ENCODE data around the gene SH3TC1. TPM values are rescaled to one million over a fixed set of nuclear protein-coding genes. Genes with fewer than 3 reads are reported as not detected.

SH3TC1 gene
- total RNA-seq, 4 donors from 2014 or later: 13.7 to 18.7 (median 15.2) TPM

GRCh38 chr4:8152090-8152864 is 46.8 kb upstream of the SH3TC1 start:
- DNase-seq (ENCODE audit: extremely low spot score): no peak
- WGBS: 79% methylated on average over 20 of the region's 39 CpGs

GRCh38 chr4:8152865-8153257 is 46.2 kb upstream of the SH3TC1 start:
- no peak overlapping the region for H3K4me3 ChIP-seq
- peaks cover 9 to 13% (median 9%) of the 10 kb centered on the region in 4 donors for H3K4me1 ChIP-seq
- 70% methylated on average over 5 of the region's 6 CpGs for WGBS
- TF ChIP-seq EP300 (IDR thresholded peaks at IDR 0.05) (no peak), POLR2AphosphoS5 (IDR thresholded peaks at IDR 0.05) (no peak), POLR2A (IDR thresholded peaks at IDR 0.05; ENCODE audit: low read depth) (no peak), CTCF (IDR thresholded peaks at IDR 0.05) (no peak)
- no peak overlapping the region for H3K27ac ChIP-seq (replicated peaks in 1 of 4)
- DNase-seq (ENCODE audit: extremely low spot score): no peak
- H3K36me3 ChIP-seq: no peaks in the 10 kb centered on the region
- no peaks in the 10 kb centered on the region for H3K9me3 ChIP-seq
- intact Hi-C loops (cut with DNase I): no loop called here
- peaks cover 0 to 5% (median 3%) of the 10 kb centered on the region in 4 donors for H3K27me3 ChIP-seq

More at GRCh38 chr4:8152090-8152864, 46.8 kb upstream of the SH3TC1 start:
- no peak overlapping the region for H3K27ac ChIP-seq (replicated peaks in 1 of 4)
- peaks cover 0 to under 1% (median 0%) of the 10 kb centered on the region in 4 donors for H3K27me3 ChIP-seq
- no peak overlapping the region for H3K4me3 ChIP-seq
- TF ChIP-seq CTCF (IDR thresholded peaks at IDR 0.05): no peak
- no peak for TF ChIP-seq POLR2AphosphoS5 (IDR thresholded peaks at IDR 0.05)
- no peak for TF ChIP-seq POLR2A (IDR thresholded peaks at IDR 0.05; ENCODE audit: low read depth)
- no peak for TF ChIP-seq EP300 (IDR thresholded peaks at IDR 0.05)
- H3K4me1 ChIP-seq: peaks cover 3 to 7% (median 4%) of the 10 kb centered on the region in 4 donors
- no peaks in the 10 kb centered on the region for H3K36me3 ChIP-seq
- intact Hi-C loops (cut with DNase I): no loop called here
- no peaks in the 10 kb centered on the region for H3K9me3 ChIP-seq

GRCh38 chr4:8153441-8153840 is 45.6 kb upstream of the SH3TC1 start:
- DNase-seq (ENCODE audit: extremely low spot score): no peak
- Histone ChIP-seq H3K4me3 (no peak overlapping the region), H3K27me3 (peaks cover 0 to 9% (median 4%) of the 10 kb centered on the region in 4 donors), H3K27ac (replicated peaks in 1 of 4) (no peak overlapping the region), H3K4me1 (peaks cover 13 to 19% (median 14%) of the 10 kb centered on the region in 4 donors), H3K9me3 (no peaks in the 10 kb centered on the region), H3K36me3 (no peaks in the 10 kb centered on the region)
- intact Hi-C loops (cut with DNase I): no loop called here
- 89% methylated on average over 10 of the region's 10 CpGs for WGBS
- TF ChIP-seq POLR2A (IDR thresholded peaks at IDR 0.05; ENCODE audit: low read depth): no peak
- no peak for TF ChIP-seq CTCF (IDR thresholded peaks at IDR 0.05)
- TF ChIP-seq POLR2AphosphoS5 (IDR thresholded peaks at IDR 0.05): no peak
- TF ChIP-seq EP300 (IDR thresholded peaks at IDR 0.05): no peak

- no peak for DNase-seq (ENCODE audit: extremely low spot score)
- intact Hi-C loops (cut with DNase I): loop anchor here (5.0 kb wide), 1 partner anchor 103 kb away; no protein-coding TSS in a partner anchor
- Histone ChIP-seq H3K4me3 (no peak overlapping the region), H3K27me3 (peaks cover 0 to 9% (median 4%) of the 10 kb centered on the region in 4 donors), H3K9me3 (no peaks in the 10 kb centered on the region), H3K4me1 (peaks cover 22 to 30% (median 24%) of the 10 kb centered on the region in 4 donors), H3K27ac (replicated peaks in 1 of 4) (no peak overlapping the region), H3K36me3 (no peaks in the 10 kb centered on the region)
- WGBS: 56% methylated on average over 6 of the region's 6 CpGs
- TF ChIP-seq POLR2AphosphoS5 (IDR thresholded peaks at IDR 0.05) (no peak), EP300 (IDR thresholded peaks at IDR 0.05) (no peak), CTCF (IDR thresholded peaks at IDR 0.05) (no peak), POLR2A (IDR thresholded peaks at IDR 0.05; ENCODE audit: low read depth) (no peak)
Measured at GRCh38 chr4:8155048-8155447, 44.0 kb upstream of the SH3TC1 start.

All from esophagus muscularis mucosa (tissue), 4 donors.